K562 (cell line): ENCODE measurements around the gene TUBA1B. TPM values are rescaled to one million over a fixed set of nuclear protein-coding genes. Genes with fewer than 3 reads are reported as not detected.

Experiments used
- HNRNPL ChIP-seq: fragments of 200-400 bp; formaldehyde crosslinking; IDR thresholded peaks from 2 replicates; pipeline ENCODE4 v1.6.1; 2017; ENCODE audit warnings: low read depth, mild to moderate bottlenecking, low read length
- HSF4 ChIP-seq: fragments of 250-450 bp; sonication (Bioruptor Pico); IDR thresholded peaks from 2 replicates; pipeline ENCODE4 v2.1.2; 2022; ENCODE audit warnings: mild to moderate bottlenecking, moderate library complexity, borderline replicate concordance
- NFE2L1 ChIP-seq: fragments of 450-650 bp; IDR thresholded peaks from 2 replicates; pipeline ENCODE4 v1.6.1; 2016; ENCODE audit warnings: missing genetic modification characterization, low read depth, mild to moderate bottlenecking, missing compliant biosample characterization, moderate library complexity, borderline replicate concordance
- NFIC ChIP-seq: fragments of 450-650 bp; IDR thresholded peaks from 2 replicates; pipeline ENCODE4 v1.6.1; 2017; ENCODE audit warnings: mild to moderate bottlenecking, inconsistent platforms
- NONO ChIP-seq, 2 experiments: fragments of 200-400 bp in 1 of 2; fragments of 450-650 bp in 1 of 2; formaldehyde crosslinking in 1 of 2; IDR thresholded peaks; 2 replicates each; pipeline ENCODE4 v1.6.1; 2017; ENCODE audit warnings: low read depth in 2 of 2, mild to moderate bottlenecking in 2 of 2, moderate library complexity in 2 of 2, low read length in 1 of 2
- RBFOX2 ChIP-seq: fragments of 200-400 bp; formaldehyde crosslinking; IDR thresholded peaks from 2 replicates; pipeline ENCODE4 v1.6.1; 2017; ENCODE audit warnings: low read depth, mild to moderate bottlenecking, low read length, moderate library complexity
- RHOXF2B ChIP-seq: fragments of 250-450 bp; sonication (Bioruptor Pico); conservative IDR thresholded peaks from 2 replicates; pipeline ENCODE4 v1.5.1; 2021
- TEAD2 ChIP-seq: fragments of 450-650 bp; IDR thresholded peaks from 2 replicates; pipeline ENCODE4 v1.6.1; 2016; ENCODE audit warnings: missing genetic modification characterization, control low read depth, missing compliant biosample characterization
- ZC3H4 ChIP-seq: sonication (generic); formaldehyde crosslinking; IDR thresholded peaks from 2 replicates; pipeline ENCODE4 v1.9.0; 2021; ENCODE audit warnings: missing genetic modification reagents, borderline replicate concordance
- ZNF197 ChIP-seq: fragments of 200-800 bp; sonication (Bioruptor generic); IDR thresholded peaks from 2 replicates; pipeline ENCODE4 v1.6.1; 2016; ENCODE audit warnings: low read depth, missing genetic modification characterization, missing compliant biosample characterization
- ZNF23 ChIP-seq: fragments of 250-450 bp; sonication (Bioruptor Pico); IDR thresholded peaks from 2 replicates; pipeline ENCODE4 v1.4.0; 2020; ENCODE audit warnings: mild to moderate bottlenecking
- ZNF778 ChIP-seq: fragments of 450-650 bp; formaldehyde crosslinking; IDR thresholded peaks from 2 replicates; pipeline ENCODE4 v1.4.0; 2020; ENCODE audit warnings: mild to moderate bottlenecking, moderate library complexity
- polyA plus RNA-seq, 8 experiments: library from polyadenylated mRNA; depleted of rRNA in 4 of 8; stranded (reverse) in 5 of 8; unstranded in 3 of 8; fragments of >200 nt; fragmentation: Nextera tagmentation in 2 of 8; fragmentation: Illumina TruSeq in 1 of 8; extraction: Ambion mirVana in 2 of 8; extraction: Trizol in 1 of 8; gene quantifications; 2 replicates each; pipeline versions ENCODE4 v1.2.1 to v1.2.3, GENCODE V29; 2011 to 2014; ENCODE audit warnings: inconsistent platforms in 1 of 8, missing spikeins in 1 of 8
- total RNA-seq, 7 experiments: library from RNA; depleted of rRNA in 6 of 7; stranded (reverse); fragments of >200 nt in 6 of 7; fragmentation: Illumina TruSeq in 2 of 7; extraction: Trizol in 2 of 7; gene quantifications; 2 replicates each; pipeline versions ENCODE4 v1.2.1 to v1.2.3, GENCODE V29; 2011 to 2021; ENCODE audit warnings: low replicate concordance in 1 of 7
- TF ChIP-seq, protein P1 (sequence below): fragments of 450-650 bp; IDR thresholded peaks from 2 replicates; pipeline ENCODE4 v1.6.1; 2016; ENCODE audit warnings: mild to moderate bottlenecking, moderate library complexity
- TF ChIP-seq, protein P2 (sequence below): fragments of 450-650 bp; IDR thresholded peaks from 2 replicates; pipeline ENCODE4 v1.7.0; 2016; ENCODE audit warnings: borderline replicate concordance

TUBA1B gene
- total and polyA plus RNA-seq, 9 of the 15 experiments (the other 6 are each of a cell fraction or from before 2014, with no cell fraction given): 2,189 to 4,624 (median 2,628) TPM

DNA sequence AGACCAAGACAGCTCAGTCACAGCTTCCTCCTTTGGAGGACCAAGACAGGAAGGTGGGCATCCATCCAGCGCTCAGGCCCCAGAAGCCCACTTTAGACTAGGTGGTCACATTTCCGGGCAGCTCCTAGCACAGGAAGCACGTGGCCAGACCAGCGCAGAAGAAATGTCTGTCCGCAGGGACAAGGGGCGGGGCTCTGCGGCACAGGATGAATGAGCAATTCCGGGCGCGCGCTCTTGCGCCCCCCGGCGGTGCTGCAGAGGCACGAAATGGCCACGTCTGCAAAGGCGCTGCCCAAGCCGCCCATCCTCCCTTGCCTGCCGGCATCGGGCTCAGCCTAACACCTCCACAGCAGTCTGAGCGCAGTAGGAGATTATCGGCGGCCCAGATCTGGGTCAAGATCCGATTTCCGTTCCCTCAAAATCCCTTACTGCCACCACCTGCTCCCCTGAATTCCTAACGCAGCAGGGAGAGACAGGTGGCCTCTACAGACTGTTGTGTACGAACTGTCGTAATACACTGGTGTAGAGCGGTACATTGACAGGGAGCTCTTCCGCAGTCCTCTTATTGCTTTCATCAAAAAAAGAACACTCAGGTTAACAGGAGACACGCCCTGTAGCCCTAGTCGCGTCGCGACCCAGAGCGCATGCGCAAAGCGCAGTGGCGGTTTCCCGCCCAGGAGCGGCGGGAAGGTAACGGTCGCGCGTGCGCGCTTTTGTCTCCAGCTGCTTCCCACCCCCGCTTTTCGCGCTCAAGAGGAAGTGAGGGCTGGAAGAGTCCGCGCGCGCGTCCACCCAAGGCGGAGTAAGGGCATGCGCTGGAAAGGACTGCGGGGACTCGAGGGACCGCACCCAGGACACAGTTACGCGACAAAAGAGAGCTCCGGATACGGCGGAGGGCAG is 794 bp downstream of the TUBA1B start (continued):
- TF ChIP-seq HNRNPL: peak; percentile 48; the same call in 1 of the 2 replicates
- TF ChIP-seq TEAD2 (tag): no peak
- peak in 1 of 2 experiments; percentile 87; a peak in 3 of 4 replicates for TF ChIP-seq NONO (IDR thresholded peaks at IDR 0.05; ENCODE audit: low read depth in 2 of 2, low read length in 1 of 2)
- peak; percentile 84; the same call in 1 of the 2 replicates for TF ChIP-seq ZC3H4 (CRISPR knock-in tag)
- TF ChIP-seq, protein P1, sequence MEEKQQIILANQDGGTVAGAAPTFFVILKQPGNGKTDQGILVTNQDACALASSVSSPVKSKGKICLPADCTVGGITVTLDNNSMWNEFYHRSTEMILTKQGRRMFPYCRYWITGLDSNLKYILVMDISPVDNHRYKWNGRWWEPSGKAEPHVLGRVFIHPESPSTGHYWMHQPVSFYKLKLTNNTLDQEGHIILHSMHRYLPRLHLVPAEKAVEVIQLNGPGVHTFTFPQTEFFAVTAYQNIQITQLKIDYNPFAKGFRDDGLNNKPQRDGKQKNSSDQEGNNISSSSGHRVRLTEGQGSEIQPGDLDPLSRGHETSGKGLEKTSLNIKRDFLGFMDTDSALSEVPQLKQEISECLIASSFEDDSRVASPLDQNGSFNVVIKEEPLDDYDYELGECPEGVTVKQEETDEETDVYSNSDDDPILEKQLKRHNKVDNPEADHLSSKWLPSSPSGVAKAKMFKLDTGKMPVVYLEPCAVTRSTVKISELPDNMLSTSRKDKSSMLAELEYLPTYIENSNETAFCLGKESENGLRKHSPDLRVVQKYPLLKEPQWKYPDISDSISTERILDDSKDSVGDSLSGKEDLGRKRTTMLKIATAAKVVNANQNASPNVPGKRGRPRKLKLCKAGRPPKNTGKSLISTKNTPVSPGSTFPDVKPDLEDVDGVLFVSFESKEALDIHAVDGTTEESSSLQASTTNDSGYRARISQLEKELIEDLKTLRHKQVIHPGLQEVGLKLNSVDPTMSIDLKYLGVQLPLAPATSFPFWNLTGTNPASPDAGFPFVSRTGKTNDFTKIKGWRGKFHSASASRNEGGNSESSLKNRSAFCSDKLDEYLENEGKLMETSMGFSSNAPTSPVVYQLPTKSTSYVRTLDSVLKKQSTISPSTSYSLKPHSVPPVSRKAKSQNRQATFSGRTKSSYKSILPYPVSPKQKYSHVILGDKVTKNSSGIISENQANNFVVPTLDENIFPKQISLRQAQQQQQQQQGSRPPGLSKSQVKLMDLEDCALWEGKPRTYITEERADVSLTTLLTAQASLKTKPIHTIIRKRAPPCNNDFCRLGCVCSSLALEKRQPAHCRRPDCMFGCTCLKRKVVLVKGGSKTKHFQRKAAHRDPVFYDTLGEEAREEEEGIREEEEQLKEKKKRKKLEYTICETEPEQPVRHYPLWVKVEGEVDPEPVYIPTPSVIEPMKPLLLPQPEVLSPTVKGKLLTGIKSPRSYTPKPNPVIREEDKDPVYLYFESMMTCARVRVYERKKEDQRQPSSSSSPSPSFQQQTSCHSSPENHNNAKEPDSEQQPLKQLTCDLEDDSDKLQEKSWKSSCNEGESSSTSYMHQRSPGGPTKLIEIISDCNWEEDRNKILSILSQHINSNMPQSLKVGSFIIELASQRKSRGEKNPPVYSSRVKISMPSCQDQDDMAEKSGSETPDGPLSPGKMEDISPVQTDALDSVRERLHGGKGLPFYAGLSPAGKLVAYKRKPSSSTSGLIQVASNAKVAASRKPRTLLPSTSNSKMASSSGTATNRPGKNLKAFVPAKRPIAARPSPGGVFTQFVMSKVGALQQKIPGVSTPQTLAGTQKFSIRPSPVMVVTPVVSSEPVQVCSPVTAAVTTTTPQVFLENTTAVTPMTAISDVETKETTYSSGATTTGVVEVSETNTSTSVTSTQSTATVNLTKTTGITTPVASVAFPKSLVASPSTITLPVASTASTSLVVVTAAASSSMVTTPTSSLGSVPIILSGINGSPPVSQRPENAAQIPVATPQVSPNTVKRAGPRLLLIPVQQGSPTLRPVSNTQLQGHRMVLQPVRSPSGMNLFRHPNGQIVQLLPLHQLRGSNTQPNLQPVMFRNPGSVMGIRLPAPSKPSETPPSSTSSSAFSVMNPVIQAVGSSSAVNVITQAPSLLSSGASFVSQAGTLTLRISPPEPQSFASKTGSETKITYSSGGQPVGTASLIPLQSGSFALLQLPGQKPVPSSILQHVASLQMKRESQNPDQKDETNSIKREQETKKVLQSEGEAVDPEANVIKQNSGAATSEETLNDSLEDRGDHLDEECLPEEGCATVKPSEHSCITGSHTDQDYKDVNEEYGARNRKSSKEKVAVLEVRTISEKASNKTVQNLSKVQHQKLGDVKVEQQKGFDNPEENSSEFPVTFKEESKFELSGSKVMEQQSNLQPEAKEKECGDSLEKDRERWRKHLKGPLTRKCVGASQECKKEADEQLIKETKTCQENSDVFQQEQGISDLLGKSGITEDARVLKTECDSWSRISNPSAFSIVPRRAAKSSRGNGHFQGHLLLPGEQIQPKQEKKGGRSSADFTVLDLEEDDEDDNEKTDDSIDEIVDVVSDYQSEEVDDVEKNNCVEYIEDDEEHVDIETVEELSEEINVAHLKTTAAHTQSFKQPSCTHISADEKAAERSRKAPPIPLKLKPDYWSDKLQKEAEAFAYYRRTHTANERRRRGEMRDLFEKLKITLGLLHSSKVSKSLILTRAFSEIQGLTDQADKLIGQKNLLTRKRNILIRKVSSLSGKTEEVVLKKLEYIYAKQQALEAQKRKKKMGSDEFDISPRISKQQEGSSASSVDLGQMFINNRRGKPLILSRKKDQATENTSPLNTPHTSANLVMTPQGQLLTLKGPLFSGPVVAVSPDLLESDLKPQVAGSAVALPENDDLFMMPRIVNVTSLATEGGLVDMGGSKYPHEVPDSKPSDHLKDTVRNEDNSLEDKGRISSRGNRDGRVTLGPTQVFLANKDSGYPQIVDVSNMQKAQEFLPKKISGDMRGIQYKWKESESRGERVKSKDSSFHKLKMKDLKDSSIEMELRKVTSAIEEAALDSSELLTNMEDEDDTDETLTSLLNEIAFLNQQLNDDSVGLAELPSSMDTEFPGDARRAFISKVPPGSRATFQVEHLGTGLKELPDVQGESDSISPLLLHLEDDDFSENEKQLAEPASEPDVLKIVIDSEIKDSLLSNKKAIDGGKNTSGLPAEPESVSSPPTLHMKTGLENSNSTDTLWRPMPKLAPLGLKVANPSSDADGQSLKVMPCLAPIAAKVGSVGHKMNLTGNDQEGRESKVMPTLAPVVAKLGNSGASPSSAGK: peak; percentile 91
- no peak for TF ChIP-seq NFE2L1
- TF ChIP-seq, protein P2, sequence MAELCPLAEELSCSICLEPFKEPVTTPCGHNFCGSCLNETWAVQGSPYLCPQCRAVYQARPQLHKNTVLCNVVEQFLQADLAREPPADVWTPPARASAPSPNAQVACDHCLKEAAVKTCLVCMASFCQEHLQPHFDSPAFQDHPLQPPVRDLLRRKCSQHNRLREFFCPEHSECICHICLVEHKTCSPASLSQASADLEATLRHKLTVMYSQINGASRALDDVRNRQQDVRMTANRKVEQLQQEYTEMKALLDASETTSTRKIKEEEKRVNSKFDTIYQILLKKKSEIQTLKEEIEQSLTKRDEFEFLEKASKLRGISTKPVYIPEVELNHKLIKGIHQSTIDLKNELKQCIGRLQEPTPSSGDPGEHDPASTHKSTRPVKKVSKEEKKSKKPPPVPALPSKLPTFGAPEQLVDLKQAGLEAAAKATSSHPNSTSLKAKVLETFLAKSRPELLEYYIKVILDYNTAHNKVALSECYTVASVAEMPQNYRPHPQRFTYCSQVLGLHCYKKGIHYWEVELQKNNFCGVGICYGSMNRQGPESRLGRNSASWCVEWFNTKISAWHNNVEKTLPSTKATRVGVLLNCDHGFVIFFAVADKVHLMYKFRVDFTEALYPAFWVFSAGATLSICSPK: no peak
- TF ChIP-seq RHOXF2B (CRISPR knock-in tag): no peak
- no peak; the same call in 1 of the 2 replicates for TF ChIP-seq ZNF197 (CRISPR knock-in tag)
- peak; percentile 97 for TF ChIP-seq RBFOX2
- TF ChIP-seq NFIC: no peak; the same call in 1 of the 2 replicates
- TF ChIP-seq ZNF23: no peak
- no peak for TF ChIP-seq ZNF778
- no peak for TF ChIP-seq HSF4 (CRISPR knock-in tag)
